Gastroesophageal sphincter (tissue), 3 donors: Measurements from ENCODE around the gene TPM3.
"Not testable (repeated sequence)": the region's sequence is repeated elsewhere in the genome, so short reads cannot be mapped to it uniquely, and the experiment has no call there.

Experiments used
- CTCF ChIP-seq, 4 experiments: fragments of 200-600 bp in 2 of 4; fragments of 450-650 bp in 2 of 4; sonication (generic) in 1 of 4; IDR thresholded peaks; one replicate each; pipeline ENCODE4 v1.5.1; 2017 to 2019; ENCODE audit warnings: antibody characterized with exemption in 4 of 4, mild to moderate bottlenecking in 2 of 4, moderate library complexity in 2 of 4
- EP300 ChIP-seq: sonication (generic); formaldehyde crosslinking; IDR thresholded peaks from one replicate; pipeline ENCODE4 v1.6.1; 2017; ENCODE audit warnings: antibody characterized with exemption, mild to moderate bottlenecking
- POLR2A ChIP-seq, 2 donors: fragments of 450-650 bp; IDR thresholded peaks; one replicate each; pipeline ENCODE4 v1.6.1; 2017; ENCODE audit warnings: antibody characterized with exemption in 2 of 2, mild to moderate bottlenecking in 2 of 2, moderate library complexity in 1 of 2
- POLR2AphosphoS5 ChIP-seq: sonication (generic); formaldehyde crosslinking; IDR thresholded peaks from one replicate; pipeline ENCODE4 v1.6.1; 2017; ENCODE audit warnings: antibody characterized with exemption

- TF ChIP-seq EP300; CTCF (IDR thresholded peaks at IDR 0.05); POLR2A (IDR thresholded peaks at IDR 0.05); POLR2AphosphoS5: not testable (repeated sequence)
Observed at GRCh38 chr1:154147505-154147904, 44.4 kb downstream of the TPM3 start.
